Stimulated activated CD4-positive, alpha-beta T cell treated with anti-CD3 and anti-CD28 coated beads, Interleukin-1b, Interleukin-23, amount 100 ng/mL, for 24 hours (primary cell): ENCODE results near the gene PITPNB.

Experiments
- DNase-seq, 4 experiments: peaks; one replicate each; pipeline ENCODE4 v3.0.0-alpha.2; 2020; ENCODE audit warnings: low read depth in 4 of 4, low spot score in 1 of 4

Gene PITPNB

DNA sequence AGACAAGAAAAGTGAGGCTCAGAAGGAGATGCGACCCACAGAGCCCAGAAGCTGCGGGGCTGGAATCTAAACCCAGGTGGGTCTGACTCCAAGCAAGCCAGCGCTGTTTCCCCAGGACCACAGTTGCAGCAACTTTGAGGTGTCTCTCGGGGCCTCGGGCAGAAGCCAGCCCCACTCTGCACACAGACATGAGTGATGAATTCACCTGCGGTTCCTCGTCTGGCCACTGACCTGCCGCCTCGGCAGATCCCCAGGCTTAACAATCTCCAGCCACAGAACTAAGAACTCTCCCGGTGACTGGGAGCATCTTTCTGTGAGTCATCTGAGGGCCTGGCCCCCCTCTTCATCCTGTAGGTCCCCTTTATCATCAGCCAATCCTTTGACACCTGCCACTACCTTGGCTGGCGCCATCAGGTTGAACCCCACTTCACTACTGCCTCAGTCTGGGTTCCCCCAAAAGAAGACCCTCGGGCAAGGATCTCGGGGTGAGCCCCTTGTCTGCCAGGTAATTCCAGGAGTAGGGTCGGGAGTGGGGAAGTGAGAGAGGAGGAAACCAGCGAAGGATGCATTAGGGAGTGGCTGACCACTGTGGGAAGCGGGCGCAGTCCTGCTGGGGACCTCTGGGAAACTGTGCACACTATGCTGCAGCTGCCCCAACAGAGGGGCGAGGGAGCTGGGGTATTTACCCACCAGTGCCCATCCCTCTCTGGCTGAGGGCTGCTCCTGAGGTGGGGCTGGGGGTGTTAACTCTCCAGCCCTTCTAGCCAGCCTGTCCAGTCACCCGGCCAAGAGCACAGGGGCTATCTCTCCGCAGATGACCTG, 84.5 kb downstream of the PITPNB start:
- DNase-seq, result no peak

GRCh38 chr22:27833803-27834202, 85.3 kb downstream of the PITPNB start:
- no peak for DNase-seq

DNA sequence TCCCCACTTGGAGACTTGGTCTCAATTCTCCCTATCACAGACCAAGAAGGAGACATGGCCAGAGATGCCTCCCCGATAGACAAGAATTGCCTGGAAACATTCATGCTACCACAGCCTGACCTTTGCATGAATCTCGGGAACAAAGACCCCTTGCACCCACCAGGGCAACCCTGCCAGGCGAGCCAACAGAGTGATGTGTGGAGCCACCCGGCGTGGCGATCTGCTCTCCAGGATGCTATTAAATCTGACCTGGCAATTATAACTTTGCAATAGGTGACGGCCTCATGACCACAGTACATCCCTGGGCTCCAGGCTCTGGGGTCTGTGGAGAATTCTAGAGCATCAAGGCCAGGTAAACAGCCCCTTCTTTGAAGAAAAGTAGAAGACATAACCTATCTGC, 86.5 kb downstream of the PITPNB start:
- DNase-seq, result no peak

DNA sequence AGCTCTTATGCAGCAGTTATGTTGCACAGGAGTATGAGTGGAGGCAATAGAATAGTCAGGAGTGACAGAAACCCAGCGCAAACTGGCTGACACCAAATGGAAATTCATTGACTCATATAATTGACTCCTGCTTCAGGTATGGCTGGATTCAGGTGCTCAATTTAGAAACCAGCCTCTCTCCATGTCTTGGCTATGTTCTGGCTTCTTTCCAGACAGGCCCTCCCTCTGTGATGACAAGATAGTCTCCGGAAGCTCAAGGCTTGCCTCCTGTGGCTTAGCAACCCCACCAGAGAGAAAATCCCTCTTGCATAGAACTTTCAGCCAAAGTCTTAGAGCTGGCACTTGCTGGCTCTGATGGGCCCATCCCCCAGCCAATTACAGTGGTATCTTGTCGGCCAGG, 89.4 kb downstream of the PITPNB start:
- no peak for DNase-seq

DNA sequence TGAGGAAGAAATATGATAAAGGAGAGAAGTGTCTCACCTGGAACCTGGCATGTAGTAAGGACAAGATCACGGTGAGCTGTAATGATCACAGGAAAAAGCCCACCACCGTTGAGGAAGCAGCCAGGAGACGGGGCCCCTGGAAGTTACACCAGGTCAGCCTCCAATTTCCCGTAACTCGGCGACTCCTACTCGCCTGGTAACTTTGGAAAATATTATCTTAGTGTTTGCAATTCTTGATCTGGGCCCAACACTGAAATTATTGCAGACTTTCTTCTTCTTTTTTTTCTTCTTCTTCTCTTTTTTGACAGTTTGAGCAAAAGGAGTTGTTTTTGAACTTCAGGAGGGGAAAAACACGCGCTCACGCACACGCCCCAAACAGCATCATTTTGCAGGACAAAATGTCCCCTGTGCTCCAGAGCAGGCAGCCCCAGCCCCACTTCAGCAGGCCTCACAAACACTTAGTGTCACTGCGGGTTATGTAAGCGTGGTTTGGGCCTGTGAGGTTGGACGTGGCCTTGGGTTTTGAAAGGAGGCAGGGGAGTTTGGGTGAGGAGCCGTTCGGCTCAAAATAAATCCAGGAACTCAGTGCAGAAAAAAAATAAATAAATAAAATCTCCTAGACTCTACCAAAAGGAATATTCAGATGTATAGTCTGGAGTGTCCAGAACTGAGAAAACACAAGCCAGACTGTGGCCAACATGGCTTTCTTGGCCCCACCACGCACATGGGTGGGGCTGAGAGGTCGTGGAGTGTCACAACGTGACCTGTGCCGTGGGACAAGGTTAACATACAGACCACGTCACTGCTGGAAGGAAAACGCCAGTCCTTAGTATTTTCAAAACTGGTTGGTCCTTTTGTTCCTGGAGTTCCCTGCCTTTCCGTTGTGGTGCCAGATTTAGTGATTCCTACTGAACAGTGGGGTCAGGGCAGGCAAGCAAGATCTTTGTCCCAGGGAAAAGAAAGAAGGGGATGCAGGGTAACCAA, 91.2 kb downstream of the PITPNB start:
- no peak for DNase-seq

GRCh38 chr22:27825174-27825573, 93.9 kb downstream of the PITPNB start:
- DNase-seq, result no peak

GRCh38 chr22:27823221-27823620, 95.8 kb downstream of the PITPNB start:
- DNase-seq, result no peak

DNA sequence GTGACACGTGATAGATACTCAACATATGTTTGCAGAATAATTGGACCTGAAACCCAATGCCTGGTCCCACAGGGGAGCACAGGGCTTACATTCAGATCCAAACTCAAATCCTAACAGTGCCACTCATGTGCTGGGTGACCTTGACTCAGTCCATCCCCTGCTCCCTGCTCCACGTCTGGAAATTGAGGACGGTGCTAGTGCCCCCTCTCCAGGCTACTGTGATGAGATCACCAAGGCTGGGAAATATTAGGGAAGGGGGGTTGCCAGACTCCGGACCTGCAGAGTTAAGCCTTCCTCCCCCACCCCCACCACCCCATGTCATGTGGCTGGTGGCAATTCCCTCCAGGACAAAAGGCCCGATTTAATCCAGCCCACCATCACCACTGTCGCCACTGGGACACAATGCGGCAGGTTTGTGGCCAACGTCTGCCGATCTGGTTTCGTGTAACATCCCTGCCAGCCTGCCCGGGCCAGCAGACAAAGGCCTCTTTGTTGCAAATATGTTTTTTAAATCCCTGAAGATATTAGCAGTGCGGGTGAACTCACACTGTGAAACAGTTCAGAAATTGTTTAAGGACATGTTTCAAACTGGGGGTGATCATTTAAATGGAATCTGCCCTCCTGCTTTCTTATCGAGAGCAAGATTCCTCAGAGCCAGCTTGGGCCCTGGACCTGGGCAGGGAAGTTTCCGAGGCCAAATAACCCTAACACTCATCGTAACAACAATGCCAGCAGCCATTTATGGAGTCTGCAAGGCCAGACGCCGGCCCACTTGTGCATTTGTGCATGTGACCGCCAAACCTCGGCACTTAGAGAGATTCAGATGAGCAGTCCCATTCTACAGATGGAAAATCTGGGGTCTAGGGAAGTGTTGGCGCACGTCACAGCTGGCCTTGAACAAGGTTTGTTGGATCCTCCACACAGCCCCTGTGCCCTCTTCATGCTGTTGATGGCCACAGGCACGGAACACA, 97.9 kb downstream of the PITPNB start:
- no peak for DNase-seq

DNA sequence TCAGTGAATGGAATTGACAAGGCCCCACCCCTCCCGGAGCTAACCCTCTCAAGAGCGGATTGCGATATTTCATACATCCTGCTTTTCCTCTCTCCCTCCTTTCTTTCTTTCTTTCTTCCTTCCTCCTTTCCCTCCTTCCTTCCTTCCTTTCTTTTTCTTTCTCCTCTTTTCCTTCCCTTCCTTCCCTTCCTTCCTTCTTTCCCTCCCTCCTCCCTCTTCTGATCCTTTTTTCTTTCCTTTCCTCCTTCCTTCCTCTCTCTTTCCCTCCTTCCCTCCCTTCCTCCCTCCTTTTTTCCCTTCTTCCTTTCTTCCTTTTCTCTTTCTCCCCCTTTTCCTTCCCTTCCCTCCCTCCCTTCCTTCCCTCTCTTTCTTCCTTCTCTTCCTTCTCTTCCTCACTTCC, 102.5 kb downstream of the PITPNB start:
- no peak for DNase-seq

GRCh38 chr22:27815826-27816530, 103.1 kb downstream of the PITPNB start:
- DNase-seq, result no peak

DNA sequence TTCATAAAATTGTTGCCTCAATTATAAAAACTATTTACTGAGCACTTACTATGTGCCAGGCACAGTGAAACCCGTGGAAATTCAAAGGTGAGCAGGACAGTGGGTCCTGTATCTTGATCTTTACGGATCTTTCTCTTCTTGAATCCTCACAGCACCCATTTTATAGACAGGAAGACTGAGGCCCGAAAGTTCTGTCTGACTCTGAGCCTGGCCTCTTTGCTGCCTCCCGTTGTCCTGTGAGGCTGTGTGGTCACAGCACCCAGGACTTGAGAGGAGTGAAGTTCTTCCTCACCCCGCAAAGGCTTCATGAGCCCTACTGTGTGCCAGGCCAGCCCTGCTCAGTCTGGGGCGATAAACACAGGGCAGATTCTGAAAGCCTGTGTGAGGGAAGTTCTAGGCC, 104.1 kb downstream of the PITPNB start:
- DNase-seq, result no peak

DNA sequence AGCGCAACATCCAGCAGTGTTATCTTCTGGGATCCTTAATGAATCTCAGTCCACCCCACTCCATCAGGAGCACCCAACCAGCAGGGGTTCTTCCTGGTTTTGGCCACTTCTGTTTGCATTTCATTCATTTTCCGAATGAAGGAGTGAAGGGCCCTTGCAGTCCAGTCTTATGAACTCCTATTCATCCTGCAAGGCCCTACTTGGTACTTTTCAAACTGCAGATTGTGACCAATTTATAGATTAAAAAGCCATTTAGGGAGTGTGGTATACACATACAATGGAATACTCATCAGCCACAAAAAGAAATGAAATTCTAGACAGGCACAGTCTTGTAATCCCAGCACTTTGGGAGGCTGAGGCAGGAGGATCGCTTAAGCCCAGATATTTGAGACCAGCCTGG, 107.3 kb downstream of the PITPNB start:
- DNase-seq, result no peak

DNA sequence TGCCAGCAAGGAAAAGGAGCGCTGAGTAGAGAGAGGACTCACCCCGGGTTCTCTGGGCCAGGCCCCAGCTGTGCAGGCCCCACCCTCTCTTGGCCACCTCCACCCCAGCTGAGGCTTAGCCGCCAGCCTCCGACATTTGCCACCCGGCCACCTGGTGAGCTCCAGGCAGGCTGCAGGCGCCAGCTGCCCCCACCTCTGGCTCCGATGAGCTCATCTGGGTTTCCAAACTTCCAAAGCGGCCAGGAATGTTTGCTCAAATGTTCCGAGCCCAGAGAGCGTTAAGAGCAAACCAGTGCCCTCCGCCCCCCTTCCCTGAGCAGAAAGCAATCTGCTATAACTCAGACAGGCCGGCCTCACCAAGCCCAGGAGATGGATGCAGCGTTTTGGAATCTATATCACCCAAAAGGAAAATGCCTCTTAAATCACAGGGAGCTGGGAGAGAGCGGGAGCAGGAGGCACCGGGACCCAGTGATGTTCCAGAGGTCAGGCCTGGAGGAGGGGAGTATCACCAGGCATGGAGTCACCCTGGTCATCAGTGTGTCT, 108.4 kb downstream of the PITPNB start:
- DNase-seq, result no peak

- DNase-seq, result no peak
Measured at GRCh38 chr22:27809700-27810608, 109.1 kb downstream of the PITPNB start.

GRCh38 chr22:27809226-27809603, 109.8 kb downstream of the PITPNB start:
- no peak for DNase-seq

DNA sequence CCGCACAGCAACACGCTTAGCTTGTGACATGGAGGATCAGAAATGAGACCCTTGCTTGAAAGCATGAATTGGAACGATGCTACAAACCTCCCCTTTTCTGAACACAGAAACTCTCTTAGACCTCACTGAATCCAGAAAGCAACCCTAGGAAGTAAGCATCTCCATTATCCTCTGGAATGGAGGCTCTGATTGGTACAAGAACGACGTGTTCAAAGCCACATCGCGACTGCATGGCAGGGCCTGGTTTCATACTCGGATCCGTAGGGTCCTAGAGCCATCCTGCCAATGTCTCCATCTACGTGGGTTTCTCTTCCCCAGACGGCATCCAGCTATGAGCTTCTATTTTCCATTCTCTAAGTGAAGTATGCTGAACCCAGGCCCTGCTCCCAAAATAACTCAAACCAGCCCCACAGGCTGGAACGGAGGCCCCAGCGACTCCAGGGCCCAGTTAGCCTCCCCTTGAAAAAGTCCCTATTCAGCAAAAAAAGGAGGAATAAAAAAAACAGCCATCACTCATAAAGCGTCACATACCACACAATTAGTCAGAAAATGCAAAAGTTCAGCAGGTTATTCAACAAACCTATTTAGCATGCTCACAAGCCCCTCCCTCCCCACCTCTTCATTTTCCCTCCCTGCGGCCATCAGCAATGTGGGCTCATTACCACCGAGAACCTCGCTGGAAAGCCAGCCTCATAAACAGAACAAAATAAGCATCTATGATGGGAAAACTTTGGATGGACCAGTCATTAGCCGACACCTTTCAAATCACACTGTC, 110.4 kb downstream of the PITPNB start:
- no peak for DNase-seq

DNA sequence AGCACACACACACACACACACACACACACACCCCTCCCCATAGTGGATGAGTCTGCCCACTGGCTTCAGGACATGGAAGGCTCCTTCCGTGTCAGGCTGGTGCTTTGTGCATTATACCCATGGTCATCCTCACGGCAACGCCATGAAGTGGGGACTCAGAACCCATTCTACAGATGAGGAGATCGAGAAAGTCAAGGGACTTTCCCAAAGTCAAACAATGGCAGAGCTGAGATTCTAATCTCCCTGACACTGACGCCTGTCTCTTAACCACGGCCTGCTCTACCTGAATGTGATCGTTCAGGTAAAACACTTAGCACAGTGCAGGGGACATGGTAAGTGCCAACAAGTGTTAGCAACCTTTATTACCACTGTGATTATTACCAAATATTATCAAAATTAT, 113.2 kb downstream of the PITPNB start:
- DNase-seq, result no peak
